NCI-H1930 (cell line): ENCODE measurements around the gene SMIM3.
"Not testable (repeated sequence)": the region's sequence is repeated elsewhere in the genome, so short reads cannot be mapped to it uniquely, and the experiment has no call there.

Source experiments
- DNase-seq, 2 experiments: peaks; one replicate each; lab custom pipeline; 2025; lab: John Stamatoyannopoulos, UW

SMIM3 gene

GRCh38 chr5:150793423-150793888 lies 14.9 kb downstream of the SMIM3 start:
- DNase-seq, result not testable (repeated sequence)

DNA sequence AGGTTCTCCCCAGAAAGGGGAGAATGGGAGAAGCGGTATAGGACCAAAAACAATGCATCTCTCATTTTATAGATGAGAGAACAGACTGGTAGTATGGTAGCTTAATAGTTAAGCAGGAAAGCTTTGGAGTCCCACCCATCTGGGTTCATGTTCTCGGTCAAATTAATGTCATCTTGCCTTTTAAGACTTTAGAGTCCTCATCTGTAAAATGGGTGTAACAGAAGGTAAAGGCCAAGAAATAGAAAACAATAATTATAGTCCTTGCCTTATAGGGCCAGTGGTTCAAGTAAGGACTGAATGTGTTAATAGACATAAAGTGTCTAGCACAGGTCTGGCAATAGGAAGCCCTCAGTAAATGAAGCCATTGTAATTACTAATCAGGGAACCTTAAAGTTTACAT lies 16.4 kb downstream of the SMIM3 start:
- DNase-seq, result no peak

DNA sequence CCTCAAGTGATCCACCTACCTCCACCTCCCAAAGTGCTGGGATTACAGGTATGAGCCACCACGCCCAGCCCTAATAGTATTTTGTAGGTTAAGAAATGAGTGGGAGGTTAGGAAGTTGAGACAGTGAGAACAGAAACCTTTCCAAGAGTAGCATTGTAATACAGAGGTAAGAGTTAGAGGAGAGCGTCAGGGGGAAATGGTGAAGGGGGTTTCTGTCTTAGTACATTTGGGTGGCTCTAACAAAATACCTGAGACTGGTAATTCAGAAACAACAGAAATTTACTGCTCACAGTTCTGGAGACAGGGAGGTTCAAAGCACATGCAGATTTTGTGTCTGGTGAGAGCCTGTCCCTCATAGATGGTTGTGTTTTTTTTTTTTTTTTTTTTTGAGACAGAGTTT lies 18.8 kb downstream of the SMIM3 start:
- no peak for DNase-seq

GRCh38 chr5:150801117-150801927 lies 22.8 kb downstream of the SMIM3 start:
- DNase-seq, result peak in 1 of 2 experiments; percentile 6

DNA sequence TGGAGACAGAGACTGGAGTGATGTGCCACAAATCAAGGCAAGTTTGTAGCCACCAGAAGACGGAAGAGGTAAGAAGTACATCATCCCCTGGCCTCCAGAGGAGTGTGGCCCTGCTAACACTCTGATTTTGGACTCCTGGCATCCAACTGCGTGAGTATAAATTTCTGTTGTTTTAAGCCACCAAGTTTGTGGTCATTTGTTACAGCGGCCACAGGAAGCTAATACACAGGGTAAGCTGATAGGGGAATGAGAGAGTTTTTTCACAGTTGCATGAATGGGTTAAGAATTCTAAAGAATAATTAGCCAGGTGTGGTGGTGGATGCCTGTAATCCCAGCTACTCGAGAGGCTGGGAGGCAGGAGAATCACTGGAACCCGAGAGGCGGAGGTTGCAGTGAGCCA lies 25.8 kb downstream of the SMIM3 start:
- DNase-seq, result no peak

DNA sequence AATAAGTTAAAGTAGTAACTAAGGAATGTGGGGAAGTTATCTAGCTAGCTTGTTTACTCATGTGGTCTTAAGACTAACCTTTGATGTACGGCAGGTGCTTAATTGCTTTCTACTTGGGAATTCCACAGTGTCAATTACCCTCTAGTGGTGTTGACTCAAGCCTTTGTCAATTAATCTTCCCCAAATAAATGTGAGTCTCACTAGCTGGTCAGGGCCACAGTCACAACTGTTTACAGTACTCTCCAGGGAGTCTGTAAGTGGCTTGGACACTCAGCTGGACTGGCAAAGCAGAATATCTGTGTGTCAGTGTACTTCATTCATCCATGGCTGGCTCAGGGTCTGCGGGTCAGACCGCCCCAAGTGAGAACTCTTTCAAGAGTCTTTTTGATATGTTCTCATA lies 30.8 kb downstream of the SMIM3 start:
- no peak for DNase-seq

GRCh38 chr5:150815010-150815409 lies 36.5 kb downstream of the SMIM3 start:
- no peak for DNase-seq

DNA sequence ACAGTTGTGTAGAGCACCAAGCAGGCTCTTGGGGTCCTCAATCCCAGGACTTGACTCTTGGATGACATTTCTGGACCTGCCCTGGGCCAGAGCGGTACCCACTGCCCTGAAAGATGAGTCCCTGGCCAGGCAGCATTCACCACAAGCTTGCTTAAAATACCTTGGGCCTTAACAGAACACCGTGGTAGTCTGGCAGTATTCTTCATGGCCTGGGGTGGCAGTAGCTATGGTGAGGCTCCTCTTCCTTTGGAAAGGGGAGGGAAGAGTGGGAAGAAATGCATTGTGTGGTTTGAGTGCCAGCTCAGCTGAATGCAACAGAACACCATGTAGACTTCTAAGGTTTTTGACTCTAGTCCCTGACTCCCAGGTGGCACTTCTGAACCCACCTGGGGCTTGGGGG lies 38.4 kb downstream of the SMIM3 start:
- no peak for DNase-seq

DNA sequence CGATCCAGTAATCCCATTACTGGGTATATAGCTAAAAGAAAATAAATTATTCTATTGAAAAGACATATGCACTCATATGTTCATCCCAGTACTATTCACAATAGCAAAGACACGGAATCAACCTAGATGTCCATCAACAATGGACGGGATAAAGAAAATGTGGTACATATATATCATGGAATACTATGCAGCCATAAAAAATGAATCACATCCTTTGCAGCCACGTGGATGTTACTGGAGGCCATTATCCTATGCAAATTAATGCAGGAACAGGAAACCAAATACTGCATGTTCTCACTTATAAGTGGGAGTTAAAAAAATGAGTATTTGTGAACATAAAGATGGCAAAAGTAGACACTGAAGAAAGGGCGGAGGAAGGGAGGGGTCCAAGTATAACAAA lies 51.2 kb downstream of the SMIM3 start:
- DNase-seq, result no peak

DNA sequence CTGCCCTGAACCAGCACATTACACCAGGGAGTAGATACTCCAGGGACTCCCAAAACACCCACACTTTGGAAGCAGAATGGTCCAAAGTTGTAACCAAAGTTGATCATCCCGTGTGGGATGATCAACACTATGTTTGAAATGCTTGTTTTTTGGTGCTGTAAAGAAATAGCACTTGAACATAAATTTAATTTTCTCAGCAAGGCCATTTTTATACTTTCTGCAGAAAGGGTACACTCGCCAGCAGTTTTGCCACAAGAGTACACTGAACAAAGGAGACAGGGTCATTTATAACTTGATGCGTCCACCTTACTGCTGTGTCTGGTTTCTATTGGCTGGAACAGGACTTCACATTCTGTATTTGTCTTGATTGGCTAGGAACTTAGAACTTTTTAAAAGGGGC lies 53.3 kb downstream of the SMIM3 start:
- DNase-seq, result not testable (repeated sequence)

- DNase-seq, result no peak
Observed at GRCh38 chr5:150836064-150836463, 57.5 kb downstream of the SMIM3 start.

DNA sequence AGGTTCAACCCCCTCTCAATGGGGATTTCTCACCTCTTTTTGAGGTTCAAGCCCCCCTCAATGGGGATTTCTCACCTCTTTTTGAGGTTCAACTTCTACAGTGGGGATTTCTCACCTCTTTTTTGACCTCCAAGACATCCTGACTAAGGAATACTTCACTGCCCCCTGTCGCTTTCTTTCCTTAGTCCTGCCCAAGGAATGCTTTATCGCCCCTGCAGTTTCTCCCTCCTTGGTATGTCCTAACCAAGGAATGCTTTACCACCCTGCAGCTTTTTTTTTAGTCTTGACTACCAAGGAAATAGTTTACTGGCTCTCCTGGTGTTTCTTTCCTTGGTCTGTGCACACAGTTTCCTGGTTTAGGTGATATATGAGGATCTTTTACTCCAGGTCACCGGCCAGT lies 58.1 kb downstream of the SMIM3 start:
- no peak for DNase-seq

GRCh38 chr5:150845185-150845859 lies 66.8 kb downstream of the SMIM3 start:
- not testable (repeated sequence) for DNase-seq

DNA sequence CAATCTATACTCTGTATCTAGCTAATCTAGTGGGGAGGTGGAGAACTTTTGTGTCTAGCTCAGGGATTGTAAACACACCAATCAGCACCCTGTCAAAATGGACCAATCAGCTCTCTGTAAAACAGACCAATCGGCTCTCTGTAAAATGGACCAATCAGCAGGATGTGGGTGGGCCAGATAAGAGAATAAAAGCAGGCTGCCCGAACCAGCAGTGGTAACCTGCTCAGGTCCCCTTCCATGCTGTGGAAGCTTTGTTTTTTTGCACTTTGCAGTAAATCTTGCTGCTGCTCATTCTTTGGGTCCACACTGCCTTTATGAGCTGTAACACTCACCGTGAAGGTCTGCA lies 67.7 kb downstream of the SMIM3 start, which contains the start of gene IRGM:
TSS of gene IRGM (plus strand) at position 214 of the 346 bp plus-strand sequence. CDS start 1,603 bp downstream, outside the sequence.
- DNase-seq, result not testable (repeated sequence)
